IPS-NIHi11 (cell line): ENCODE measurements around the gene CSNK1A1L.
A peak's percentile ranks its signal among the peaks of the same experiment; 100 is the strongest.
"Not testable (repeated sequence)": the region's sequence is repeated elsewhere in the genome, so short reads cannot be mapped to it uniquely, and the experiment has no call there.

Experiments
- DNase-seq: peaks from one replicate; pipeline ENCODE4 v3.0.0; 2012; ENCODE audit warnings: mixed read lengths, low spot score

Gene CSNK1A1L

GRCh38 chr13:37058910-37059847, 46.3 kb downstream of the CSNK1A1L start, which contains the start of gene SUPT20H:
Gene SUPT20H (minus strand): TSS chr13:37059688. CDS start chr13:37051490, 8,198 bp downstream.
- DNase-seq, result peak; percentile 93

GRCh38 chr13:37056228-37056627, 49.2 kb downstream of the CSNK1A1L start:
- DNase-seq, result not testable (repeated sequence)
